Naive thymus-derived CD4-positive, alpha-beta T cell (primary cell): Measurements from ENCODE around the gene CPT1A. TPM values are rescaled to one million over a fixed set of nuclear protein-coding genes. Genes with fewer than 3 reads are reported as not detected.

Experiments
- ATAC-seq: fragments of 150-1000 bp; cut with Tn5 transposase; 2 replicates; pipeline ENCODE4 v1.10.0; 2021; ENCODE audit warnings: mild to moderate bottlenecking, moderate library complexity
- CTCF ChIA-PET: fragments of 350-600 bp; sonication (Branson Sonifier 250); formaldehyde crosslinking; loops from one replicate; lab custom pipeline; 2021; ENCODE audit warnings: antibody characterized with exemption; lab: Charles Lee
- POLR2A ChIA-PET: fragments of 350-600 bp; sonication (Branson Sonifier 250); formaldehyde crosslinking; loops from one replicate; lab custom pipeline; 2021; ENCODE audit warnings: antibody characterized with exemption, inconsistent platforms; lab: Charles Lee
- DNase-seq, 9 donors: peaks; one replicate each; pipeline versions ENCODE4 v3.0.0 to v3.0.0-alpha.2; 2020 to 2022; ENCODE audit warnings: mixed read lengths in 1 of 9
- H3K27ac ChIP-seq: one replicate; pipeline ENCODE4 v1.7.0; 2013; ENCODE audit warnings: mild to moderate bottlenecking, low read depth, low read length, moderate library complexity
- H3K27me3 ChIP-seq, 2 donors: one replicate each; pipeline ENCODE4 v1.7.0; 2013; ENCODE audit warnings: low read length in 2 of 2, mild to moderate bottlenecking in 2 of 2, moderate library complexity in 2 of 2; ENCODE audit not compliant: control insufficient read depth in 2 of 2, insufficient read depth in 2 of 2
- H3K36me3 ChIP-seq, 3 experiments: 1 replicate in 2 of 3; 2 replicates in 1 of 3; pipeline ENCODE4 v1.7.0; 2013; ENCODE audit warnings: low read length in 3 of 3, mild to moderate bottlenecking in 3 of 3, moderate library complexity in 1 of 3; ENCODE audit not compliant: insufficient read depth in 3 of 3, control insufficient read depth in 2 of 3
- H3K4me1 ChIP-seq, 2 donors: one replicate each; pipeline ENCODE4 v1.7.0; 2013; ENCODE audit warnings: low read length in 2 of 2, mild to moderate bottlenecking in 2 of 2, moderate library complexity in 1 of 2; ENCODE audit not compliant: control insufficient read depth in 2 of 2, insufficient read depth in 2 of 2
- H3K4me3 ChIP-seq: 2 replicates; pipeline ENCODE4 v1.7.0; 2013; ENCODE audit warnings: mild to moderate bottlenecking, low read length
- H3K9me3 ChIP-seq, 3 experiments: 1 replicate in 2 of 3; 2 replicates in 1 of 3; pipeline ENCODE4 v1.7.0; 2013; ENCODE audit warnings: low read length in 3 of 3; ENCODE audit not compliant: control insufficient read depth in 2 of 3
- H3K27ac Mint-ChIP-seq, 9 donors: one replicate each; pipeline ENCODE4 v1.8.0; 2020 to 2022; ENCODE audit warnings: mixed read lengths in 9 of 9, mild to moderate bottlenecking in 8 of 9, moderate library complexity in 5 of 9, inconsistent platforms in 2 of 9
- H3K27me3 Mint-ChIP-seq, 5 donors: one replicate each; pipeline ENCODE4 v1.8.0; 2021 to 2022; ENCODE audit warnings: mixed read lengths in 5 of 5, mild to moderate bottlenecking in 1 of 5
- H3K36me3 Mint-ChIP-seq, 5 donors: one replicate each; pipeline ENCODE4 v1.8.0; 2020 to 2022; ENCODE audit warnings: mixed read lengths in 5 of 5, mild to moderate bottlenecking in 3 of 5, inconsistent platforms in 1 of 5
- H3K4me1 Mint-ChIP-seq, 7 donors: one replicate each; pipeline ENCODE4 v1.8.0; 2020 to 2022; ENCODE audit warnings: mixed read lengths in 7 of 7, mild to moderate bottlenecking in 3 of 7, inconsistent platforms in 1 of 7
- H3K4me3 Mint-ChIP-seq, 10 donors: one replicate each; pipeline ENCODE4 v1.8.0; 2020 to 2022; ENCODE audit warnings: mild to moderate bottlenecking in 10 of 10, mixed read lengths in 10 of 10, moderate library complexity in 6 of 10, inconsistent platforms in 2 of 10
- H3K9me3 Mint-ChIP-seq, 11 donors: one replicate each; pipeline ENCODE4 v1.8.0; 2020 to 2022; ENCODE audit warnings: mixed read lengths in 11 of 11, mild to moderate bottlenecking in 4 of 11, inconsistent platforms in 1 of 11, moderate library complexity in 1 of 11
- intact Hi-C, 2 donors: fragments of 100-400 bp; cut with micrococcal nuclease; formaldehyde crosslinking; loops; one replicate each; pipeline ENCODE4 v1.15.1; 2023
- polyA plus RNA-seq, 2 donors: library from polyadenylated mRNA; unstranded; fragments of 300-500 nt; fragmentation: Illumina TruSeq; gene quantifications; one replicate each; pipeline ENCODE4 v1.2.3, GENCODE V29; 2021
- total RNA-seq, 6 experiments: library from RNA in 5 of 6; stranded (reverse) in 5 of 6; gene quantifications; 1 replicate in 5 of 6; 2 replicates in 1 of 6; pipeline ENCODE4 v1.2.3 and lab custom pipeline; 2021 to 2026

The CPT1A gene
- total and polyA plus RNA-seq, 7 experiments from 2014 or later = 2.3 to 52.7 (median 20.0) TPM

- H3K27ac ChIP-seq = no peak overlapping the region
- DNase-seq = no peak
- intact Hi-C loops = loop anchor here (2.0 to 5.0 kb wide), 3 partner anchors 59 to 289 kb away; partner anchors contain the start of genes IGHMBP2 (in 2 of the 2), MRPL21 (in 2 of the 2) and PPP6R3 (in 1 of the 2)
- Mint-ChIP-seq H3K4me3 (peak overlapping the region; percentile 51 to 75 (median 69)), H3K4me1 (peaks cover 7 to 19% (median 14%) of the 10 kb centered on the region in 7 donors), H3K27me3 (peaks cover 0 to 7% (median 0%) of the 10 kb centered on the region in 5 donors), H3K9me3 (peaks cover 0 to 2% (median 0%) of the 10 kb centered on the region in 11 donors), H3K27ac (peak overlapping the region in 8 of 9 donors; percentile 13 to 76 (median 65)), H3K36me3 (peaks cover 0 to 14% (median 5%) of the 10 kb centered on the region in 5 donors)
- ATAC-seq = no peak
- no peaks in the 10 kb centered on the region for H3K27me3 ChIP-seq
- H3K9me3 ChIP-seq = no peaks in the 10 kb centered on the region
- ChIA-PET POLR2A (no interaction called here), CTCF (interaction anchor here (1.1 kb wide), 1 partner anchor 93 kb away, joined by 4 read pairs; no protein-coding TSS in a partner anchor)
- no peaks in the 10 kb centered on the region for H3K4me1 ChIP-seq
- no peak overlapping the region for H3K4me3 ChIP-seq
- peaks cover 0 to 11% (median 0%) of the 10 kb centered on the region in 3 experiments for H3K36me3 ChIP-seq
Measured at GRCh38 chr11:68749229-68750123, 92.2 kb downstream of the CPT1A start.

DNA sequence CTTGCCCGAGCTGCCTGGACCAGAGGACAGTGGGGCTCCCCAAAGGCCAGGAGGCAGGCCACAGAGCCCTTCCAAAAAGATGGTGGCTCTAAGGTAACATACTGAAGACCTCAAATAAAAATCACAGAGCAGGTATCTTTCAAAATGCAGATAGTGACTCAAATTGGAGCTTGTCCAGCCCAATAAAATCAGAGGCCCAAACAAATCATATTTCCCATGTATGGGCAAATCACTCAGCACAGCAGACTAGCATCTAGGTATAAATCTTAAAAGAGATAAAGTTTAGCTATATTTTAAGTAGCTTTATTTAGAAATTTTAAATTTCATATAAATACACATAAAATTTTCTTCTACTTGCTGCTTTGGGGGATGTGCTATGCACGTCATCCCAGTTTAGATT, 93.7 kb downstream of the CPT1A start:
- Histone ChIP-seq H3K4me1 (no peaks in the 10 kb centered on the region), H3K27me3 (no peaks in the 10 kb centered on the region), H3K27ac (no peak overlapping the region), H3K4me3 (no peak overlapping the region), H3K9me3 (no peaks in the 10 kb centered on the region), H3K36me3 (peaks cover 0 to 21% (median 0%) of the 10 kb centered on the region in 3 experiments)
- Mint-ChIP-seq H3K27ac (no peak overlapping the region), H3K9me3 (no peaks in the 10 kb centered on the region), H3K27me3 (peaks cover 0 to 7% (median 0%) of the 10 kb centered on the region in 5 donors), H3K36me3 (peaks cover 0 to 15% (median 5%) of the 10 kb centered on the region in 5 donors), H3K4me1 (peaks cover 7 to 16% (median 13%) of the 10 kb centered on the region in 7 donors), H3K4me3 (no peak overlapping the region)
- POLR2A ChIA-PET = no interaction called here
- intact Hi-C loops = no loop called here
- ATAC-seq (no peak), DNase-seq (no peak)
- CTCF ChIA-PET = no interaction called here

- H3K9me3 Mint-ChIP-seq = no peaks in the 10 kb centered on the region
- DNase-seq = no peak
- ChIA-PET POLR2A (no interaction called here), CTCF (no interaction called here)
- H3K27ac Mint-ChIP-seq = peak overlapping the region in 1 of 9 donors; percentile 74
- Histone ChIP-seq H3K27me3 (no peaks in the 10 kb centered on the region), H3K4me3 (no peak overlapping the region), H3K36me3 (peaks cover 0 to 21% (median 0%) of the 10 kb centered on the region in 3 experiments), H3K4me1 (no peaks in the 10 kb centered on the region), H3K9me3 (no peaks in the 10 kb centered on the region), H3K27ac (no peak overlapping the region)
- peaks cover 0 to 21% (median 5%) of the 10 kb centered on the region in 5 donors for H3K36me3 Mint-ChIP-seq
- peaks cover 0 to 6% (median 0%) of the 10 kb centered on the region in 7 donors for H3K4me1 Mint-ChIP-seq
- no peak overlapping the region for H3K4me3 Mint-ChIP-seq
- no peak for ATAC-seq
- H3K27me3 Mint-ChIP-seq = no peaks in the 10 kb centered on the region
- intact Hi-C loops = no loop called here
Measured at GRCh38 chr11:68743539-68743938, 98.2 kb downstream of the CPT1A start.

- intact Hi-C loops = no loop called here
- Mint-ChIP-seq H3K4me1 (peaks cover 0 to 6% (median 0%) of the 10 kb centered on the region in 7 donors), H3K9me3 (no peaks in the 10 kb centered on the region)
Measured at GRCh38 chr11:68741463-68741862, 100.3 kb downstream of the CPT1A start.

GRCh38 chr11:68735646-68736045, 106.1 kb downstream of the CPT1A start:
- ATAC-seq = peak; percentile 34
- CTCF ChIA-PET = no interaction called here
- H3K27ac ChIP-seq = no peak overlapping the region
- no peaks in the 10 kb centered on the region for H3K27me3 ChIP-seq
- intact Hi-C loops = no loop called here
- H3K36me3 ChIP-seq = peaks cover 0 to 3% (median 0%) of the 10 kb centered on the region in 3 experiments
- POLR2A ChIA-PET = no interaction called here
- H3K9me3 ChIP-seq = no peaks in the 10 kb centered on the region
- no peak overlapping the region for H3K4me3 Mint-ChIP-seq
- no peak overlapping the region for H3K4me3 ChIP-seq
- DNase-seq = no peak
- no peak overlapping the region for H3K27ac Mint-ChIP-seq
- no peaks in the 10 kb centered on the region for H3K9me3 Mint-ChIP-seq
- no peaks in the 10 kb centered on the region for H3K27me3 Mint-ChIP-seq
- peaks cover 0 to 37% (median 8%) of the 10 kb centered on the region in 5 donors for H3K36me3 Mint-ChIP-seq
- no peaks in the 10 kb centered on the region for H3K4me1 ChIP-seq
- peaks cover 0 to 14% (median 0%) of the 10 kb centered on the region in 7 donors for H3K4me1 Mint-ChIP-seq

More at GRCh38 chr11:68741463-68741862, 100.3 kb downstream of the CPT1A start:
- ChIA-PET POLR2A (interaction anchor here (0.5 kb wide), 1 partner anchor 102 kb away, joined by 3 read pairs; no protein-coding TSS in a partner anchor), CTCF (no interaction called here)
- Mint-ChIP-seq H3K36me3 (peaks cover 0 to 31% (median 5%) of the 10 kb centered on the region in 5 donors), H3K4me3 (no peak overlapping the region), H3K27me3 (no peaks in the 10 kb centered on the region), H3K27ac (no peak overlapping the region)
- Histone ChIP-seq H3K4me3 (no peak overlapping the region), H3K36me3 (peaks cover 0 to 24% (median 0%) of the 10 kb centered on the region in 3 experiments), H3K27ac (no peak overlapping the region), H3K9me3 (no peaks in the 10 kb centered on the region), H3K4me1 (no peaks in the 10 kb centered on the region), H3K27me3 (no peaks in the 10 kb centered on the region)
- ATAC-seq = no peak
- no peak for DNase-seq

DNA sequence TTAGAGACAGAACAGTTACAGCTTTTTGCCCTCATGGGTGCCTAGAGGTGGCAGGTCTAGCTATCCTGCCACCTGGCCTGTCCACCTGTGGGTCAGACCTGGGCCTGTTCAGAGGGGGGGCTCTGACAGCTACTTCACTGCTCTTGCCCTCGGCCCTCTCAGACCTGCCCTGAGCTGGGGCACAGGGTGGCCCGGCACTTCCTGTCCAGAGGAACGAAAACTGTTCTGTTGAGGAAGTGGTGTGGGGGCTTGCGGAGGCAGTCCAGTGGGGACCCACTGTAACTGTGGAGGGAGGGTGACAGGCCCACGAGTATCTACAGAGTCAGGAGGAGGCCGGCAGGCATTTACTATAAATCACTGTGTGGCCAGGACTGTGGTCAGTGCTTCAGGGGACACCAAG, 106.6 kb downstream of the CPT1A start:
- Histone ChIP-seq H3K27me3 (no peaks in the 10 kb centered on the region), H3K9me3 (no peaks in the 10 kb centered on the region), H3K36me3 (peaks cover 0 to 3% (median 0%) of the 10 kb centered on the region in 3 experiments), H3K4me1 (no peaks in the 10 kb centered on the region), H3K4me3 (no peak overlapping the region), H3K27ac (no peak overlapping the region)
- Mint-ChIP-seq H3K9me3 (no peaks in the 10 kb centered on the region), H3K27ac (no peak overlapping the region), H3K4me3 (no peak overlapping the region), H3K36me3 (peaks cover 0 to 37% (median 8%) of the 10 kb centered on the region in 5 donors), H3K4me1 (peaks cover 0 to 14% (median 0%) of the 10 kb centered on the region in 7 donors), H3K27me3 (no peaks in the 10 kb centered on the region)
- intact Hi-C loops = no loop called here
- ChIA-PET POLR2A (interaction anchor here (0.6 kb wide), 1 partner anchor 145 kb away, joined by 3 read pairs; no protein-coding TSS in a partner anchor), CTCF (no interaction called here)
- ATAC-seq = no peak
- no peak for DNase-seq
